WTC11 (cell line): ENCODE data around the gene DEFB125. TPM values are rescaled to one million over a fixed set of nuclear protein-coding genes. Genes with fewer than 3 reads are reported as not detected.

ENCODE experiments used
- ATAC-seq: fragments of 200-7000 bp; cut with Tn5 transposase; 2 replicates; pipeline ENCODE4 v1.10.0; 2021; ENCODE audit warnings: mild to moderate bottlenecking, moderate library complexity
- CTCF ChIA-PET: fragments of 300-600 bp; sonication (Branson Sonifier 250); formaldehyde crosslinking; loops from one replicate; lab custom pipeline; 2021; ENCODE audit warnings: antibody characterized with exemption; lab: Charles Lee
- POLR2A ChIA-PET: fragments of 350-600 bp; sonication (Branson Sonifier 250); formaldehyde crosslinking; loops from one replicate; lab custom pipeline; 2021; ENCODE audit warnings: antibody characterized with exemption; lab: Charles Lee
- DNase-seq: peaks from one replicate; pipeline ENCODE4 v3.0.0; 2021; ENCODE audit warnings: low spot score
- H3K27ac Mint-ChIP-seq: 2 replicates; pipeline ENCODE4 v1.8.0; 2021; ENCODE audit warnings: mixed read lengths
- H3K27me3 Mint-ChIP-seq: 2 replicates; pipeline ENCODE4 v1.8.0; 2021; ENCODE audit warnings: low read depth, mild to moderate bottlenecking, moderate library complexity, mixed read lengths
- H3K36me3 Mint-ChIP-seq: 2 replicates; pipeline ENCODE4 v1.8.0; 2021; ENCODE audit warnings: mixed read lengths
- H3K4me1 Mint-ChIP-seq: 2 replicates; pipeline ENCODE4 v1.8.0; 2022; ENCODE audit warnings: mixed read lengths
- H3K4me3 Mint-ChIP-seq: 2 replicates; pipeline ENCODE4 v1.8.0; 2021; ENCODE audit warnings: mild to moderate bottlenecking, moderate library complexity, mixed read lengths
- H3K9me3 Mint-ChIP-seq: 2 replicates; pipeline ENCODE4 v1.8.0; 2021; ENCODE audit warnings: mixed read lengths
- ARID4B ChIP-seq: sonication (generic); formaldehyde crosslinking; IDR thresholded peaks from 2 replicates; pipeline ENCODE4 v1.8.0; 2023; ENCODE audit warnings: missing genetic modification reagents, mild to moderate bottlenecking, borderline replicate concordance
- ATF2 ChIP-seq: sonication (generic); formaldehyde crosslinking; IDR thresholded peaks from 2 replicates; pipeline ENCODE4 v1.8.1; 2022; ENCODE audit warnings: low read depth, missing genetic modification reagents, borderline replicate concordance
- CBFB ChIP-seq: sonication (generic); formaldehyde crosslinking; IDR thresholded peaks from 2 replicates; pipeline ENCODE4 v1.8.1; 2022; ENCODE audit warnings: mild to moderate bottlenecking, low read depth, missing genetic modification reagents
- CREB1 ChIP-seq: sonication (generic); formaldehyde crosslinking; IDR thresholded peaks from 2 replicates; pipeline ENCODE4 v1.8.0; 2023; ENCODE audit warnings: mild to moderate bottlenecking, missing genetic modification reagents
- CREM ChIP-seq: sonication (generic); formaldehyde crosslinking; IDR thresholded peaks from 2 replicates; pipeline ENCODE4 v1.8.1; 2022; ENCODE audit warnings: mild to moderate bottlenecking, missing genetic modification reagents, moderate library complexity
- ESRRA ChIP-seq: sonication (generic); formaldehyde crosslinking; IDR thresholded peaks from 2 replicates; pipeline ENCODE4 v1.8.1; 2022; ENCODE audit warnings: mild to moderate bottlenecking, missing genetic modification reagents, borderline replicate concordance
- GABPB1 ChIP-seq: sonication (generic); formaldehyde crosslinking; IDR thresholded peaks from 2 replicates; pipeline ENCODE4 v1.8.1; 2023; ENCODE audit warnings: mild to moderate bottlenecking, missing genetic modification reagents
- IRF1 ChIP-seq: sonication (generic); formaldehyde crosslinking; IDR thresholded peaks from 2 replicates; pipeline ENCODE4 v1.8.0; 2023; ENCODE audit warnings: missing genetic modification reagents
- JUN ChIP-seq: sonication (generic); formaldehyde crosslinking; IDR thresholded peaks from 2 replicates; pipeline ENCODE4 v1.8.0; 2023; ENCODE audit warnings: mild to moderate bottlenecking, missing genetic modification reagents
- MAX ChIP-seq: sonication (generic); formaldehyde crosslinking; IDR thresholded peaks from 2 replicates; pipeline ENCODE4 v1.8.0; 2022; ENCODE audit warnings: mild to moderate bottlenecking, missing genetic modification reagents
- MXD4 ChIP-seq: fragments of 250-450 bp; sonication (Bioruptor Pico); IDR thresholded peaks from 2 replicates; pipeline ENCODE4 v1.8.0; 2021; ENCODE audit warnings: mild to moderate bottlenecking, moderate library complexity, borderline replicate concordance
- NFYB ChIP-seq: sonication (generic); formaldehyde crosslinking; conservative IDR thresholded peaks from 2 replicates; pipeline ENCODE4 v1.8.0; 2022; ENCODE audit warnings: low read depth, missing genetic modification reagents
- TP53 ChIP-seq: sonication (generic); formaldehyde crosslinking; IDR thresholded peaks from 2 replicates; pipeline ENCODE4 v1.8.1; 2023; ENCODE audit warnings: mild to moderate bottlenecking, missing genetic modification reagents
- ZMAT4 ChIP-seq: fragments of 250-450 bp; sonication (Bioruptor Pico); IDR thresholded peaks from 2 replicates; pipeline ENCODE4 v1.9.0; 2021; ENCODE audit warnings: mild to moderate bottlenecking
- ZNF232 ChIP-seq: sonication (generic); formaldehyde crosslinking; IDR thresholded peaks from 2 replicates; pipeline ENCODE4 v1.8.0; 2022; ENCODE audit warnings: mild to moderate bottlenecking, missing genetic modification reagents
- ZNF425 ChIP-seq: fragments of 250-450 bp; sonication (Bioruptor Pico); conservative IDR thresholded peaks from 2 replicates; pipeline ENCODE4 v1.9.0; 2021; ENCODE audit warnings: mild to moderate bottlenecking
- ZNF671 ChIP-seq: fragments of 250-450 bp; sonication (Bioruptor Pico); IDR thresholded peaks from 2 replicates; pipeline ENCODE4 v1.8.0; 2021; ENCODE audit warnings: mild to moderate bottlenecking
- total RNA-seq: library from RNA; stranded (reverse); gene quantifications from 3 replicates; pipeline ENCODE4 v1.2.3, GENCODE V29; 2021

The DEFB125 gene
- total RNA-seq, 1 experiment from 2014 or later = not detected

GRCh38 chr20:79565-79964 is 7.9 kb upstream of the DEFB125 start (continued):
- TF ChIP-seq CREB1 (CRISPR knock-in tag) (no peak), ATF2 (CRISPR knock-in tag) (no peak), IRF1 (no peak), ZNF425 (CRISPR knock-in tag) (no peak), ARID4B (CRISPR knock-in tag) (no peak), ZMAT4 (CRISPR knock-in tag) (no peak)

GRCh38 chr20:90651-91050 is 3.2 kb downstream of the DEFB125 start:
- CTCF ChIA-PET = no interaction called here
- Mint-ChIP-seq H3K27me3 (peaks cover 59% of the 10 kb centered on the region), H3K4me1 (no peaks in the 10 kb centered on the region), H3K27ac (no peak overlapping the region), H3K36me3 (peaks cover 3% of the 10 kb centered on the region; the same call in 1 of the 2 replicates), H3K4me3 (no peak overlapping the region), H3K9me3 (peaks cover 36% of the 10 kb centered on the region)
- no peak for ATAC-seq
- no peak for TF ChIP-seq MAX (CRISPR knock-in tag)
- TF ChIP-seq JUN (CRISPR knock-in tag) = no peak
- no peak for TF ChIP-seq NFYB (CRISPR knock-in tag)
- POLR2A ChIA-PET = no interaction called here
- no peak for DNase-seq

- ChIA-PET POLR2A (no interaction called here), CTCF (interaction anchor here (1.0 kb wide), 1 partner anchor 126 kb away, joined by 3 read pairs; no protein-coding TSS in a partner anchor)
- ATAC-seq (no peak), DNase-seq (no peak)
- peaks cover 58% of the 10 kb centered on the region for H3K27me3 Mint-ChIP-seq
- H3K4me1 Mint-ChIP-seq = no peaks in the 10 kb centered on the region
- H3K27ac Mint-ChIP-seq = no peak overlapping the region
- no peak for TF ChIP-seq MXD4 (CRISPR knock-in tag)
- no peak for TF ChIP-seq CBFB (CRISPR knock-in tag)
- TF ChIP-seq ZNF232 (CRISPR knock-in tag) = no peak
- no peak for TF ChIP-seq ZNF671
- TF ChIP-seq GABPB1 (CRISPR knock-in tag) = no peak
- no peak for TF ChIP-seq ESRRA (CRISPR knock-in tag)
- no peak for TF ChIP-seq CREM (CRISPR knock-in tag)
- no peak for TF ChIP-seq TP53 (CRISPR knock-in tag)
- TF ChIP-seq, all 79 proteins: peak for 0
- no peak overlapping the region for H3K4me3 Mint-ChIP-seq
- peaks cover 43% of the 10 kb centered on the region for H3K9me3 Mint-ChIP-seq
- H3K36me3 Mint-ChIP-seq = peaks cover 4% of the 10 kb centered on the region; the same call in 1 of the 2 replicates
These were observed 6.2 kb downstream of the DEFB125 start for GRCh38 chr20:93641-94040.
